WTC11 (cell line): Measurements from ENCODE around the gene MYNN. TPM values are rescaled to one million over a fixed set of nuclear protein-coding genes. Genes with fewer than 3 reads are reported as not detected.

Experiments
- ATAC-seq: fragments of 200-7000 bp; cut with Tn5 transposase; 2 replicates; pipeline ENCODE4 v1.10.0; 2021; ENCODE audit warnings: mild to moderate bottlenecking, moderate library complexity
- CTCF ChIA-PET: fragments of 300-600 bp; sonication (Branson Sonifier 250); formaldehyde crosslinking; loops from one replicate; lab custom pipeline; 2021; ENCODE audit warnings: antibody characterized with exemption; lab: Charles Lee
- POLR2A ChIA-PET: fragments of 350-600 bp; sonication (Branson Sonifier 250); formaldehyde crosslinking; loops from one replicate; lab custom pipeline; 2021; ENCODE audit warnings: antibody characterized with exemption; lab: Charles Lee
- DNase-seq: peaks from one replicate; pipeline ENCODE4 v3.0.0; 2021; ENCODE audit warnings: low spot score
- H3K27ac Mint-ChIP-seq: 2 replicates; pipeline ENCODE4 v1.8.0; 2021; ENCODE audit warnings: mixed read lengths
- H3K27me3 Mint-ChIP-seq: 2 replicates; pipeline ENCODE4 v1.8.0; 2021; ENCODE audit warnings: low read depth, mild to moderate bottlenecking, moderate library complexity, mixed read lengths
- H3K36me3 Mint-ChIP-seq: 2 replicates; pipeline ENCODE4 v1.8.0; 2021; ENCODE audit warnings: mixed read lengths
- H3K4me1 Mint-ChIP-seq: 2 replicates; pipeline ENCODE4 v1.8.0; 2022; ENCODE audit warnings: mixed read lengths
- H3K4me3 Mint-ChIP-seq: 2 replicates; pipeline ENCODE4 v1.8.0; 2021; ENCODE audit warnings: mild to moderate bottlenecking, moderate library complexity, mixed read lengths
- H3K9me3 Mint-ChIP-seq: 2 replicates; pipeline ENCODE4 v1.8.0; 2021; ENCODE audit warnings: mixed read lengths
- AR ChIP-seq: fragments of 250-450 bp; sonication (Bioruptor Pico); IDR thresholded peaks from 2 replicates; pipeline ENCODE4 v1.9.0; 2021; ENCODE audit warnings: mild to moderate bottlenecking
- ATF3 ChIP-seq: sonication (generic); formaldehyde crosslinking; conservative IDR thresholded peaks from 2 replicates; pipeline ENCODE4 v1.8.1; 2022; ENCODE audit warnings: mild to moderate bottlenecking, missing genetic modification reagents
- CBFB ChIP-seq: sonication (generic); formaldehyde crosslinking; IDR thresholded peaks from 2 replicates; pipeline ENCODE4 v1.8.1; 2022; ENCODE audit warnings: mild to moderate bottlenecking, low read depth, missing genetic modification reagents
- JUN ChIP-seq: sonication (generic); formaldehyde crosslinking; IDR thresholded peaks from 2 replicates; pipeline ENCODE4 v1.8.0; 2023; ENCODE audit warnings: mild to moderate bottlenecking, missing genetic modification reagents
- MXD4 ChIP-seq: fragments of 250-450 bp; sonication (Bioruptor Pico); IDR thresholded peaks from 2 replicates; pipeline ENCODE4 v1.8.0; 2021; ENCODE audit warnings: mild to moderate bottlenecking, moderate library complexity, borderline replicate concordance
- MYBL2 ChIP-seq: sonication (generic); formaldehyde crosslinking; IDR thresholded peaks from 2 replicates; pipeline ENCODE4 v1.8.1; 2023; ENCODE audit warnings: mild to moderate bottlenecking, moderate library complexity, missing genetic modification reagents
- NR1H2 ChIP-seq: sonication (generic); formaldehyde crosslinking; IDR thresholded peaks from 2 replicates; pipeline ENCODE4 v1.9.0; 2021; ENCODE audit warnings: mild to moderate bottlenecking, moderate library complexity, missing genetic modification reagents
- PRRX2 ChIP-seq: fragments of 250-450 bp; sonication (Bioruptor Pico); IDR thresholded peaks from 2 replicates; pipeline ENCODE4 v1.8.0; 2021; ENCODE audit warnings: mild to moderate bottlenecking
- SOX15 ChIP-seq: fragments of 250-450 bp; sonication (Bioruptor Pico); IDR thresholded peaks from 2 replicates; pipeline ENCODE4 v1.9.0; 2021; ENCODE audit warnings: mild to moderate bottlenecking
- SP1 ChIP-seq: sonication (generic); formaldehyde crosslinking; conservative IDR thresholded peaks from 2 replicates; pipeline ENCODE4 v1.8.1; 2022; ENCODE audit warnings: missing genetic modification reagents
- TCF7 ChIP-seq: sonication (generic); formaldehyde crosslinking; IDR thresholded peaks from 2 replicates; pipeline ENCODE4 v1.8.0; 2022; ENCODE audit warnings: mild to moderate bottlenecking, low read depth, missing genetic modification reagents, moderate library complexity
- TEAD4 ChIP-seq: sonication (generic); formaldehyde crosslinking; IDR thresholded peaks from 2 replicates; pipeline ENCODE4 v1.8.0; 2022; ENCODE audit warnings: mild to moderate bottlenecking, missing genetic modification reagents
- USF2 ChIP-seq: sonication (generic); formaldehyde crosslinking; IDR thresholded peaks from 2 replicates; pipeline ENCODE4 v1.8.1; 2023; ENCODE audit warnings: mild to moderate bottlenecking, missing genetic modification reagents, moderate library complexity
- ZBTB43 ChIP-seq: sonication (generic); formaldehyde crosslinking; IDR thresholded peaks from 2 replicates; pipeline ENCODE4 v1.8.1; 2023; ENCODE audit warnings: mild to moderate bottlenecking, missing genetic modification reagents
- ZNF396 ChIP-seq: fragments of 250-450 bp; sonication (Bioruptor Pico); IDR thresholded peaks from 2 replicates; pipeline ENCODE4 v1.8.0; 2021; ENCODE audit warnings: mild to moderate bottlenecking, moderate library complexity, borderline replicate concordance
- ZSCAN18 ChIP-seq: fragments of 250-450 bp; sonication (Bioruptor Pico); IDR thresholded peaks from 2 replicates; pipeline ENCODE4 v2.1.2; 2022; ENCODE audit warnings: mild to moderate bottlenecking, moderate library complexity
- total RNA-seq: library from RNA; stranded (reverse); gene quantifications from 3 replicates; pipeline ENCODE4 v1.2.3, GENCODE V29; 2021
- TF ChIP-seq, protein P1 (sequence below): sonication (generic); formaldehyde crosslinking; IDR thresholded peaks from 2 replicates; pipeline ENCODE4 v1.8.0; 2022; ENCODE audit warnings: mild to moderate bottlenecking, missing genetic modification reagents
- TF ChIP-seq, protein P2 (sequence below): sonication (generic); formaldehyde crosslinking; IDR thresholded peaks from 2 replicates; pipeline ENCODE4 v1.8.1; 2022; ENCODE audit warnings: low read depth, mild to moderate bottlenecking, moderate library complexity, missing genetic modification reagents, borderline replicate concordance
- TF ChIP-seq, protein P3 (sequence below): fragments of 250-450 bp; sonication (Bioruptor Pico); conservative IDR thresholded peaks from 2 replicates; pipeline ENCODE4 v1.9.0; 2021; ENCODE audit warnings: mild to moderate bottlenecking
- TF ChIP-seq, protein P4 (sequence below): sonication (generic); formaldehyde crosslinking; IDR thresholded peaks from 2 replicates; pipeline ENCODE4 v1.8.0; 2022; ENCODE audit warnings: mild to moderate bottlenecking, missing genetic modification reagents
- TF ChIP-seq, protein P5 (sequence below): fragments of 250-450 bp; sonication (Bioruptor Pico); IDR thresholded peaks from 2 replicates; pipeline ENCODE4 v1.9.0; 2021; ENCODE audit warnings: mild to moderate bottlenecking, borderline replicate concordance

The MYNN gene
- total RNA-seq, 1 experiment from 2014 or later: 14.3 TPM

- TF ChIP-seq, protein P1, sequence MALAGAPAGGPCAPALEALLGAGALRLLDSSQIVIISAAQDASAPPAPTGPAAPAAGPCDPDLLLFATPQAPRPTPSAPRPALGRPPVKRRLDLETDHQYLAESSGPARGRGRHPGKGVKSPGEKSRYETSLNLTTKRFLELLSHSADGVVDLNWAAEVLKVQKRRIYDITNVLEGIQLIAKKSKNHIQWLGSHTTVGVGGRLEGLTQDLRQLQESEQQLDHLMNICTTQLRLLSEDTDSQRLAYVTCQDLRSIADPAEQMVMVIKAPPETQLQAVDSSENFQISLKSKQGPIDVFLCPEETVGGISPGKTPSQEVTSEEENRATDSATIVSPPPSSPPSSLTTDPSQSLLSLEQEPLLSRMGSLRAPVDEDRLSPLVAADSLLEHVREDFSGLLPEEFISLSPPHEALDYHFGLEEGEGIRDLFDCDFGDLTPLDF (CRISPR knock-in tag): no peak
- no peak for TF ChIP-seq PRRX2 (CRISPR knock-in tag)
- TF ChIP-seq, protein P2, sequence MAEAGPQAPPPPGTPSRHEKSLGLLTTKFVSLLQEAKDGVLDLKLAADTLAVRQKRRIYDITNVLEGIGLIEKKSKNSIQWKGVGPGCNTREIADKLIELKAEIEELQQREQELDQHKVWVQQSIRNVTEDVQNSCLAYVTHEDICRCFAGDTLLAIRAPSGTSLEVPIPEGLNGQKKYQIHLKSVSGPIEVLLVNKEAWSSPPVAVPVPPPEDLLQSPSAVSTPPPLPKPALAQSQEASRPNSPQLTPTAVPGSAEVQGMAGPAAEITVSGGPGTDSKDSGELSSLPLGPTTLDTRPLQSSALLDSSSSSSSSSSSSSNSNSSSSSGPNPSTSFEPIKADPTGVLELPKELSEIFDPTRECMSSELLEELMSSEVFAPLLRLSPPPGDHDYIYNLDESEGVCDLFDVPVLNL: no peak
Measured at GRCh38 chr3:169748670-169749069, 24.5 kb upstream of the MYNN start (continued).

DNA sequence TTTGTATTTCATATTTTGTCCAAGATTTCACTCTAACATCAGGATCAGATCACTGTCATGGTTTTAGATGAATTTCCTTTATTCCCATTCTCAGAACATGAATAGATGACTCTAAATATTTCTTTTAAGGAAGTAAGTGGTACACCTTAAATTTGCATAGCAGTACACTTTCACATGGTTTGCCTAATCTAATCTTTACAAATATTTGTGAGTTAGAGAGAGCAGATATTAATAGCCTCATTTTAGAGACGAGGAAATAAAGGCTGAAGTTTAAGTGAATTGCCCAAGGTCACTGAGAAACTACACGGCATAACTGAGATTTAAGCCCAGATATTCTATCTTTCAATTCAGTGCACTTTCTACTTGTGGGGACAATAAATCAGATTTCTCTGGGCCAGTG, 22.5 kb upstream of the MYNN start:
- CTCF ChIA-PET: no interaction called here
- Mint-ChIP-seq H3K27ac (no peak overlapping the region), H3K4me1 (peaks cover 7% of the 10 kb centered on the region), H3K9me3 (no peaks in the 10 kb centered on the region), H3K36me3 (no peaks in the 10 kb centered on the region), H3K27me3 (no peaks in the 10 kb centered on the region), H3K4me3 (no peak overlapping the region)
- DNase-seq: no peak
- POLR2A ChIA-PET: no interaction called here
- no peak for ATAC-seq
- TF ChIP-seq ATF3 (CRISPR knock-in tag) (no peak), ZSCAN18 (CRISPR knock-in tag) (no peak), JUN (CRISPR knock-in tag) (no peak), MYBL2 (CRISPR knock-in tag) (no peak), SP1 (CRISPR knock-in tag) (no peak), AR (CRISPR knock-in tag) (no peak), NR1H2 (CRISPR knock-in tag) (no peak), MXD4 (CRISPR knock-in tag) (no peak), USF2 (no peak), ZNF396 (no peak), TEAD4 (CRISPR knock-in tag) (no peak), TCF7 (CRISPR knock-in tag) (no peak), ZBTB43 (no peak), CBFB (no peak), SOX15 (CRISPR knock-in tag) (no peak)
- TF ChIP-seq, protein P3, sequence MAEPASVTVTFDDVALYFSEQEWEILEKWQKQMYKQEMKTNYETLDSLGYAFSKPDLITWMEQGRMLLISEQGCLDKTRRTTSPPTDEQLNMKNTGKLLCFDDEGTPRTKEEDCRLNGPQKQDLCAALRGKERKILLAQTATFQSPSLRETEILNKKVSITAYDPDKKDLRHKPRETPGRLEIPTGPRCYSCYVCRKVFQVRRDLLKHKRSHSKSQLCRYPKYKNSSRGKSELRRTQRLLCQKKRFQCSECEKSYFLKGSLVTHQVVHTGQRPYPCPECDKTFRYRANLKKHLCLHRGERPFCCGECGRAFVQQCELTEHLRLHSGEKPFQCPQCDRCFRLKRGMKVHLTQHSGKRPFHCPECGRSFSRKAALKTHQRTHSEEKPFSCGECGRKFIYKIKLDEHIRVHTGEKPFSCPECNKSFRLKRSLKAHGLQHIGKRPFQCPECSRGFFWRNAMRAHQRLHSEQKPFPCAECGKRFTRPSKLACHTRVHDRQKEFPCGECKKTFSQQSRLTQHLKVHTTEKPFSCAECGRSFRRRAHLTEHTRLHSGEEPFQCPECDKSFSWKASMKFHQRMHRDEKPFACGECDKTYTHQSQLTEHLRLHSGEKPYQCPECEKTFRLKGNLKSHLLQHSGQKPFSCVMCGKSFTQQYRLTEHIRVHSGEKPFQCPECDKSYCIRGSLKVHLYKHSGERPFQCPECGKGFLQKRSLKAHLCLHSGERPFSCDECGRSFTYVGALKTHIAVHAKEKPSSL (CRISPR knock-in tag): no peak
- TF ChIP-seq, protein P4, sequence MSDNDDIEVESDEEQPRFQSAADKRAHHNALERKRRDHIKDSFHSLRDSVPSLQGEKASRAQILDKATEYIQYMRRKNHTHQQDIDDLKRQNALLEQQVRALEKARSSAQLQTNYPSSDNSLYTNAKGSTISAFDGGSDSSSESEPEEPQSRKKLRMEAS (CRISPR knock-in tag): no peak
- TF ChIP-seq, protein P5, sequence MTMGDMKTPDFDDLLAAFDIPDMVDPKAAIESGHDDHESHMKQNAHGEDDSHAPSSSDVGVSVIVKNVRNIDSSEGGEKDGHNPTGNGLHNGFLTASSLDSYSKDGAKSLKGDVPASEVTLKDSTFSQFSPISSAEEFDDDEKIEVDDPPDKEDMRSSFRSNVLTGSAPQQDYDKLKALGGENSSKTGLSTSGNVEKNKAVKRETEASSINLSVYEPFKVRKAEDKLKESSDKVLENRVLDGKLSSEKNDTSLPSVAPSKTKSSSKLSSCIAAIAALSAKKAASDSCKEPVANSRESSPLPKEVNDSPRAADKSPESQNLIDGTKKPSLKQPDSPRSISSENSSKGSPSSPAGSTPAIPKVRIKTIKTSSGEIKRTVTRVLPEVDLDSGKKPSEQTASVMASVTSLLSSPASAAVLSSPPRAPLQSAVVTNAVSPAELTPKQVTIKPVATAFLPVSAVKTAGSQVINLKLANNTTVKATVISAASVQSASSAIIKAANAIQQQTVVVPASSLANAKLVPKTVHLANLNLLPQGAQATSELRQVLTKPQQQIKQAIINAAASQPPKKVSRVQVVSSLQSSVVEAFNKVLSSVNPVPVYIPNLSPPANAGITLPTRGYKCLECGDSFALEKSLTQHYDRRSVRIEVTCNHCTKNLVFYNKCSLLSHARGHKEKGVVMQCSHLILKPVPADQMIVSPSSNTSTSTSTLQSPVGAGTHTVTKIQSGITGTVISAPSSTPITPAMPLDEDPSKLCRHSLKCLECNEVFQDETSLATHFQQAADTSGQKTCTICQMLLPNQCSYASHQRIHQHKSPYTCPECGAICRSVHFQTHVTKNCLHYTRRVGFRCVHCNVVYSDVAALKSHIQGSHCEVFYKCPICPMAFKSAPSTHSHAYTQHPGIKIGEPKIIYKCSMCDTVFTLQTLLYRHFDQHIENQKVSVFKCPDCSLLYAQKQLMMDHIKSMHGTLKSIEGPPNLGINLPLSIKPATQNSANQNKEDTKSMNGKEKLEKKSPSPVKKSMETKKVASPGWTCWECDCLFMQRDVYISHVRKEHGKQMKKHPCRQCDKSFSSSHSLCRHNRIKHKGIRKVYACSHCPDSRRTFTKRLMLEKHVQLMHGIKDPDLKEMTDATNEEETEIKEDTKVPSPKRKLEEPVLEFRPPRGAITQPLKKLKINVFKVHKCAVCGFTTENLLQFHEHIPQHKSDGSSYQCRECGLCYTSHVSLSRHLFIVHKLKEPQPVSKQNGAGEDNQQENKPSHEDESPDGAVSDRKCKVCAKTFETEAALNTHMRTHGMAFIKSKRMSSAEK (CRISPR knock-in tag): no peak
